Measurements from ENCODE around the gene RC3H1.

The RC3H1 gene

GRCh38 chr1:173917149-173917548 is 105.0 kb downstream of the RC3H1 start, which contains the start of gene SERPINC1:
Gene SERPINC1, minus strand, starts transcription at chr1:173917327. Its CDS starts 68 bp downstream, at chr1:173917259.
- Histone ChIP-seq H3K27ac (replicated peaks) (no peak within 1 kb of the TSS), H3K4me3 (replicated peaks; ENCODE audit: insufficient read depth, low read length) (no peak within 1 kb of the TSS), H3K27me3 (ENCODE audit: insufficient read depth, poor library complexity, severe bottlenecking) (no peaks in the 10 kb centered on the region)
- no peak for DNase-seq (ENCODE audit: low read depth in 1 of 2, low spot score in 1 of 2)
- no peak for TF ChIP-seq REST (IDR thresholded peaks at IDR 0.05; ENCODE audit: insufficient replicate concordance, low read depth)
- no peak for TF ChIP-seq POLR2AphosphoS5 (IDR thresholded peaks at IDR 0.05; ENCODE audit: low read depth)
- TF ChIP-seq, protein P1, sequence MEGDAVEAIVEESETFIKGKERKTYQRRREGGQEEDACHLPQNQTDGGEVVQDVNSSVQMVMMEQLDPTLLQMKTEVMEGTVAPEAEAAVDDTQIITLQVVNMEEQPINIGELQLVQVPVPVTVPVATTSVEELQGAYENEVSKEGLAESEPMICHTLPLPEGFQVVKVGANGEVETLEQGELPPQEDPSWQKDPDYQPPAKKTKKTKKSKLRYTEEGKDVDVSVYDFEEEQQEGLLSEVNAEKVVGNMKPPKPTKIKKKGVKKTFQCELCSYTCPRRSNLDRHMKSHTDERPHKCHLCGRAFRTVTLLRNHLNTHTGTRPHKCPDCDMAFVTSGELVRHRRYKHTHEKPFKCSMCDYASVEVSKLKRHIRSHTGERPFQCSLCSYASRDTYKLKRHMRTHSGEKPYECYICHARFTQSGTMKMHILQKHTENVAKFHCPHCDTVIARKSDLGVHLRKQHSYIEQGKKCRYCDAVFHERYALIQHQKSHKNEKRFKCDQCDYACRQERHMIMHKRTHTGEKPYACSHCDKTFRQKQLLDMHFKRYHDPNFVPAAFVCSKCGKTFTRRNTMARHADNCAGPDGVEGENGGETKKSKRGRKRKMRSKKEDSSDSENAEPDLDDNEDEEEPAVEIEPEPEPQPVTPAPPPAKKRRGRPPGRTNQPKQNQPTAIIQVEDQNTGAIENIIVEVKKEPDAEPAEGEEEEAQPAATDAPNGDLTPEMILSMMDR (IDR thresholded peaks at IDR 0.05; ENCODE audit: insufficient read depth, low read length) = no peak
- TF ChIP-seq SPI1 (IDR thresholded peaks at IDR 0.05; ENCODE audit: borderline replicate concordance, low read depth) = no peak
- TF ChIP-seq GABPA (IDR thresholded peaks at IDR 0.05; ENCODE audit: low read depth) = no peak

DNA sequence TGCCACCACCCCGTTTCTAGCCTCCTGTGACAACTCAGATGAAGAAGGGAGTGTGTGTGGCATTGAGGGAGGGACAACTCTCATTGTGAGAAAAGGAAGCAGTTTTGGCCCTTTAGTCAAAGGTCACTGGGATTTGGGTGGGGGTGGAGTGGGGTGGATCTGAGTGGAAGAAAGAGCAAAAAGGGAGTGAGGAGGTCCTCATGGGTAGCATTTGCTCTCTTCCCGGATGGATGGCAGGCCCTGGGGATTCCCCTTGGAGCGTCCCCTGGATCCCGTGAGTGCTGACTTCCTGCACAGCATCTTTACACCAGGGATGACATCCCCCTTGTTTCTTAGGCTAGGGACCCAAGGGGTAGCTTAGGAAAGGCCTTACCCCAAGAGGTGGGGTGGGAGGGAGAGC is 105.5 kb downstream of the RC3H1 start:
- H3K27ac ChIP-seq (replicated peaks) = no peak overlapping the region
- TF ChIP-seq POLR2AphosphoS5 (IDR thresholded peaks at IDR 0.05; ENCODE audit: low read depth) = no peak
- TF ChIP-seq SPI1 (IDR thresholded peaks at IDR 0.05; ENCODE audit: borderline replicate concordance, low read depth) = no peak
- TF ChIP-seq REST (IDR thresholded peaks at IDR 0.05; ENCODE audit: insufficient replicate concordance, low read depth) = no peak
- TF ChIP-seq, protein P1 (IDR thresholded peaks at IDR 0.05; ENCODE audit: insufficient read depth, low read length) = no peak
- no peak for TF ChIP-seq GABPA (IDR thresholded peaks at IDR 0.05; ENCODE audit: low read depth)
- H3K4me3 ChIP-seq (replicated peaks; ENCODE audit: insufficient read depth, low read length) = no peak overlapping the region
- H3K27me3 ChIP-seq (ENCODE audit: insufficient read depth, poor library complexity, severe bottlenecking) = no peaks in the 10 kb centered on the region
- no peak for DNase-seq (ENCODE audit: low read depth in 1 of 2, low spot score in 1 of 2)

DNA sequence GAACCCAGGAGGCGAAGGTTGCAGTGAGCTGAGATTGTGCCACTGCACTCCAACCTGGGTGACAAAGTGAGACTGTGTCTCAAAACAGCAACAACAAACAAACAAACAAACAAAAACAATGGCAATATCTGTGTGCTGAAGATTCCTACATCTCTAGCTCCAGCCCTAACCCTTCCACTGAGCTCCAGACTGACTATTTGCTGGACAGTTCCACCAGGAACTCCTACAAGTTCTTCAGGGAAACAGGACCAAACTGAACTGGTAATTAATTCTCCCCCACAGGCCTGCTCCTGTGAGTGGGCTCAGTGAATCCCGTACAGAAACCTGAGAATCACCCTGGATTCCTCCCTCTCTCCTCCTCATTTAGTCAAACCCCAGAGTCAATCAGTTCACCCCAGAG is 106.6 kb downstream of the RC3H1 start:
- TF ChIP-seq POLR2AphosphoS5 (IDR thresholded peaks at IDR 0.05; ENCODE audit: low read depth) = no peak
- peak; percentile 51 for TF ChIP-seq REST (IDR thresholded peaks at IDR 0.05; ENCODE audit: insufficient replicate concordance, low read depth)
- TF ChIP-seq SPI1 (IDR thresholded peaks at IDR 0.05; ENCODE audit: borderline replicate concordance, low read depth) = no peak
- no peak for TF ChIP-seq GABPA (IDR thresholded peaks at IDR 0.05; ENCODE audit: low read depth)
- Histone ChIP-seq H3K4me3 (replicated peaks; ENCODE audit: insufficient read depth, low read length) (no peak overlapping the region), H3K27me3 (ENCODE audit: insufficient read depth, poor library complexity, severe bottlenecking) (no peaks in the 10 kb centered on the region), H3K27ac (replicated peaks) (no peak overlapping the region)
- DNase-seq (ENCODE audit: low read depth in 1 of 2, low spot score in 1 of 2) = no peak
